Measurements from ENCODE around the gene SHISA5. TPM values are rescaled to one million over a fixed set of nuclear protein-coding genes. Genes with fewer than 3 reads are reported as not detected.

The SHISA5 gene
- total and polyA plus RNA-seq, 10 of the 15 experiments (the other 5 are each of a cell fraction or from before 2014, with no cell fraction given), result 17.1 to 148 (median 67.3) TPM

GRCh38 chr3:48466386-48467109, 37.4 kb downstream of the SHISA5 start:
- H4K20me1 ChIP-seq (ENCODE audit: control insufficient read depth, insufficient read depth), result no peaks in the 10 kb centered on the region
- ATAC-seq (peak; percentile 40), FAIRE-seq (no peak), DNase-seq (ENCODE audit: low read depth, low spot score) (no peak)
- H3K36me3 ChIP-seq (ENCODE audit: control insufficient read depth in 2 of 2, insufficient read depth in 2 of 2, low read length in 1 of 2), result peaks cover 9 to 12% of the 10 kb centered on the region in 2 experiments; a peak in 3 of 4 replicates
- in situ Hi-C loops (cut with MboI) (no loop called here), intact Hi-C loops (cut with micrococcal nuclease; ENCODE audit: unreplicated experiment) (no loop called here)
- BruUV-seq (replicated peaks), result TSS peak; percentile 78
- H3K4me1 ChIP-seq (ENCODE audit: control insufficient read depth, insufficient read depth, low read length), result peaks cover 45% of the 10 kb centered on the region
- H2AFZ ChIP-seq (ENCODE audit: control insufficient read depth, low read depth, low read length), result no peak overlapping the region
- H3K27ac ChIP-seq (ENCODE audit: control insufficient read depth, insufficient read depth), result peak overlapping the region; percentile 96
- CTCF ChIA-PET, result interaction anchor here (0.6 to 6.1 kb wide), 12 partner anchors 9 to 236 kb away, joined by 3 to 58 read pairs (median 8); partner anchors contain the start of genes CCDC51, PFKFB4 and TMA7
- no peaks in the 10 kb centered on the region for H3K27me3 ChIP-seq (replicated peaks in 1 of 2; ENCODE audit: control insufficient read depth in 2 of 2, insufficient read depth in 2 of 2, low read length in 1 of 2)
- H3K79me2 ChIP-seq (ENCODE audit: control insufficient read depth, insufficient read depth, low read length), result peaks cover 57% of the 10 kb centered on the region
- peak overlapping the region; percentile 88 for H3K4me3 ChIP-seq
- peak overlapping the region; percentile 97 for H3K9ac ChIP-seq (ENCODE audit: control insufficient read depth, insufficient read depth, low read length)
- WGBS (ENCODE audit: insufficient coverage, insufficient replicate concordance, low lambda C conversion rate, missing lambda C conversion rate), result 2% methylated on average over 19 of the region's 19 CpGs
- POLR2A ChIA-PET, result interaction anchor here (0.6 to 10.0 kb wide), 8 partner anchors 9 to 226 kb away, joined by 3 to 91 read pairs (median 4); partner anchors contain the start of genes CCDC51, PFKFB4, TMA7 and ZNF589
- H3K9me3 ChIP-seq (replicated peaks; ENCODE audit: control insufficient read depth, insufficient read depth, low read length), result no peaks in the 10 kb centered on the region
- peak overlapping the region; percentile 100 for H3K4me2 ChIP-seq (ENCODE audit: control insufficient read depth, insufficient read depth)
- RAD21 ChIA-PET (ENCODE audit: unreplicated experiment), result interaction anchor here (0.7 to 2.5 kb wide), 12 partner anchors 26 to 169 kb away, joined by 3 to 20 read pairs (median 6); partner anchors contain the start of genes CCDC51, NME6, PFKFB4 and SLC26A6
- SMC1A ChIA-PET (ENCODE audit: uncharacterized antibody, unreplicated experiment), result interaction anchor here (0.8 to 4.2 kb wide), 13 partner anchors 26 to 218 kb away, joined by 3 to 22 read pairs (median 4); partner anchors contain the start of genes CCDC51, PFKFB4, SHISA5 and TMA7
- TF ChIP-seq MAX (IDR thresholded peaks at IDR 0.05; ENCODE audit: low read depth, low read length) (0 out of 2 replicates have a peak, but pooled peaks have one; percentile 30), RELB (IDR thresholded peaks at IDR 0.05; ENCODE audit: low read depth) (peak; percentile 12; the same call in 1 of the 2 replicates), ZNF24 (IDR thresholded peaks at IDR 0.05) (no peak), PAX8 (IDR thresholded peaks at IDR 0.05) (no peak), ELK1 (IDR thresholded peaks at IDR 0.05; ENCODE audit: low read depth, low read length) (no peak), RFX5 (IDR thresholded peaks at IDR 0.05; ENCODE audit: low read depth, low read length) (no peak), RUNX3 (IDR thresholded peaks at IDR 0.05; ENCODE audit: low read length) (peak; percentile 2), IKZF1 (conservative IDR thresholded peaks at IDR 0.05) (0 out of 2 replicates have a peak, but pooled peaks have one; percentile 1), RAD21 (IDR thresholded peaks at IDR 0.05; ENCODE audit: insufficient read depth, low read depth, low read length) (no peak), NFYB (IDR thresholded peaks at IDR 0.05; ENCODE audit: insufficient read depth, low read depth, low read length) (no peak), SMC3 (IDR thresholded peaks at IDR 0.05; ENCODE audit: borderline replicate concordance, low read length) (0 out of 2 replicates have a peak, but pooled peaks have one; percentile 8), NKRF (conservative IDR thresholded peaks at IDR 0.05) (peak; percentile 60; the same call in 1 of the 2 replicates), PAX5 (IDR thresholded peaks at IDR 0.05; ENCODE audit: borderline replicate concordance, low read depth, low read length) (no peak), YY1 (IDR thresholded peaks at IDR 0.05; ENCODE audit: low read depth, low read length) (0 out of 2 replicates have a peak, but pooled peaks have one; percentile 4), IKZF2 (IDR thresholded peaks at IDR 0.05) (0 out of 4 replicates have a peak, but pooled peaks of 1 of the 2 experiments have one; percentile 0), SMARCA5 (IDR thresholded peaks at IDR 0.05) (no peak), ZNF384 (IDR thresholded peaks at IDR 0.05; ENCODE audit: borderline replicate concordance, low read depth, low read length) (no peak), MTA3 (IDR thresholded peaks at IDR 0.05; ENCODE audit: borderline replicate concordance, low read length) (peak; percentile 45; the same call in 1 of the 2 replicates)
